PC-3 (cell line): ENCODE measurements around the gene IRF9. TPM values are rescaled to one million over a fixed set of nuclear protein-coding genes. Genes with fewer than 3 reads are reported as not detected.

Source experiments
- ATAC-seq: fragments of 200-7000 bp; cut with Tn5 transposase; 2 replicates; pipeline ENCODE4 v1.9.1; 2020; ENCODE audit warnings: mild to moderate bottlenecking, moderate library complexity
- BruUV-seq: library from RNA; stranded (reverse); fragments of 400-500 nt; replicated peaks from 2 replicates; lab custom pipeline; 2021; lab: Mats Ljungman, UMichigan
- CTCF ChIA-PET: fragments of 300-600 bp; sonication (Branson Sonifier 250); formaldehyde crosslinking; loops from one replicate; lab custom pipeline; 2022; ENCODE audit warnings: antibody characterized with exemption; lab: Charles Lee
- POLR2A ChIA-PET: fragments of 300-600 bp; sonication (Branson Sonifier 250); formaldehyde crosslinking; loops from one replicate; lab custom pipeline; 2022; ENCODE audit warnings: antibody characterized with exemption; ENCODE audit not compliant: unreplicated experiment; lab: Charles Lee
- DNase-seq: peaks from one replicate; pipeline ENCODE4 v3.0.0-alpha.2; 2015
- H2AFZ ChIP-seq: fragments of 300-600 bp; sonication (generic); 2 replicates; pipeline ENCODE4 v1.6.0; 2016; ENCODE audit warnings: antibody characterized with exemption, low read length
- H3F3A ChIP-seq: fragments of 300-600 bp; sonication (generic); one replicate; pipeline ENCODE4 v1.6.0; 2017; ENCODE audit warnings: antibody characterized with exemption, low read length, control low read depth, mild to moderate bottlenecking; ENCODE audit not compliant: unreplicated experiment
- H3K27ac ChIP-seq: fragments of 300-600 bp; sonication (generic); 2 replicates; pipeline ENCODE4 v1.5.1; 2016; ENCODE audit warnings: mild to moderate bottlenecking, low read length
- H3K27me3 ChIP-seq: fragments of 300-600 bp; sonication (generic); 2 replicates; pipeline ENCODE4 v1.6.1; 2016; ENCODE audit warnings: low read length, mixed read lengths
- H3K36me3 ChIP-seq: fragments of 300-600 bp; sonication (generic); 2 replicates; pipeline ENCODE4 v1.6.1; 2016; ENCODE audit warnings: low read depth, mixed run types, low read length, mixed read lengths
- H3K4me1 ChIP-seq: fragments of 300-600 bp; sonication (generic); 2 replicates; pipeline ENCODE4 v1.5.1; 2016; ENCODE audit warnings: low read length; ENCODE audit not compliant: insufficient read depth
- H3K4me2 ChIP-seq: fragments of 300-600 bp; sonication (generic); 2 replicates; pipeline ENCODE4 v1.6.0; 2016; ENCODE audit warnings: low read length
- H3K4me3 ChIP-seq: fragments of 300-600 bp; sonication (generic); 2 replicates; pipeline ENCODE4 v1.5.1; 2016; ENCODE audit warnings: mild to moderate bottlenecking, low read length, mixed read lengths
- H3K79me2 ChIP-seq: fragments of 300-600 bp; sonication (generic); 2 replicates; pipeline ENCODE4 v1.6.1; 2017; ENCODE audit warnings: low read length, mixed read lengths
- H3K9ac ChIP-seq: fragments of 300-600 bp; sonication (generic); 2 replicates; pipeline ENCODE4 v1.6.0; 2016; ENCODE audit warnings: mild to moderate bottlenecking, low read length
- H3K9me2 ChIP-seq: fragments of 300-600 bp; sonication (generic); replicated peaks from 2 replicates; pipeline ENCODE4 v1.6.1; 2016; ENCODE audit warnings: mixed run types, low read length, mixed read lengths
- H3K9me3 ChIP-seq: fragments of 300-600 bp; sonication (generic); 2 replicates; pipeline ENCODE4 v1.6.1; 2016; ENCODE audit warnings: low read length, mixed read lengths
- H4K20me1 ChIP-seq: fragments of 300-600 bp; sonication (generic); 2 replicates; pipeline ENCODE4 v1.6.1; 2016; ENCODE audit warnings: low read length, mixed read lengths
- CTCF ChIP-seq: fragments of 300-600 bp; sonication (generic); conservative IDR thresholded peaks from 2 replicates; pipeline ENCODE4 v1.5.1; 2017; ENCODE audit warnings: antibody characterized with exemption, low read depth, mild to moderate bottlenecking, low read length
- EZH2 ChIP-seq: fragments of 300-600 bp; sonication (generic); IDR thresholded peaks from one replicate; pipeline ENCODE4 v1.6.1; 2017; ENCODE audit warnings: antibody characterized with exemption, mild to moderate bottlenecking, low read length; ENCODE audit not compliant: unreplicated experiment
- EZH2phosphoT487 ChIP-seq: fragments of 300-600 bp; sonication (generic); IDR thresholded peaks from 2 replicates; pipeline ENCODE4 v1.6.1; 2018; ENCODE audit warnings: mild to moderate bottlenecking, antibody characterized with exemption, low read length, borderline replicate concordance
- intact Hi-C: fragments of 100-400 bp; cut with micrococcal nuclease; formaldehyde crosslinking; loops from 2 replicates; pipeline ENCODE4 v1.9.0; 2023
- total RNA-seq: library from RNA; depleted of rRNA; stranded (reverse); fragments of >200 nt; gene quantifications from 2 replicates; pipeline ENCODE4 v1.2.3, GENCODE V29; 2014

The IRF9 gene
- total RNA-seq, 1 experiment from 2014 or later = 10.5 TPM

GRCh38 chr14:24146978-24147760 lies 13.9 kb upstream of the IRF9 start, which contains the start of gene RNF31:
RNF31 (plus strand) TSS chr14:24147498; CDS start chr14:24147699, 201 bp downstream.
- no TSS peak for BruUV-seq
- peaks cover 47% of the 10 kb centered on the region for H3K79me2 ChIP-seq
- peak within 1 kb of the TSS; percentile 84 for H3K9ac ChIP-seq
- POLR2A ChIA-PET = interaction anchor here (0.5 to 1.9 kb wide), 6 partner anchors 11 to 167 kb away, joined by 5 to 17 read pairs (median 10); partner anchors contain the start of genes DCAF11, NRL, PSME1 and TINF2
- peak within 1 kb of the TSS; percentile 48 for H3K27ac ChIP-seq
- no peaks in the 10 kb centered on the region for H3K9me3 ChIP-seq
- TF ChIP-seq CTCF = no peak
- TF ChIP-seq EZH2phosphoT487 = no peak
- TF ChIP-seq EZH2 = no peak
- ATAC-seq (peak; percentile 86), DNase-seq (peak; percentile 98)
- no peaks in the 10 kb centered on the region for H3K27me3 ChIP-seq
- peaks cover 25% of the 10 kb centered on the region; the same call in 1 of the 2 replicates for H3K36me3 ChIP-seq
- H2AFZ ChIP-seq = peak within 1 kb of the TSS; percentile 79
- intact Hi-C loops = loop anchor here (1.0 kb wide), 1 partner anchor 33 kb away; the partner anchor contains the start of genes DCAF11 and NRL
- no peaks in the 10 kb centered on the region for H3F3A ChIP-seq
- H3K4me1 ChIP-seq = peaks cover 18% of the 10 kb centered on the region
- H4K20me1 ChIP-seq = no peaks in the 10 kb centered on the region
- no peaks in the 10 kb centered on the region for H3K9me2 ChIP-seq
- CTCF ChIA-PET = interaction anchor here (0.6 to 0.9 kb wide), 3 partner anchors 14 to 271 kb away, joined by 3 to 6 read pairs (median 4); partner anchors contain the start of gene IRF9
- peak within 1 kb of the TSS; percentile 86 for H3K4me3 ChIP-seq
- H3K4me2 ChIP-seq = peak within 1 kb of the TSS; percentile 90

- CTCF ChIA-PET = no interaction called here
Observed at GRCh38 chr14:24147761-24148428, 13.2 kb upstream of the IRF9 start.

GRCh38 chr14:24149302-24149969 lies 11.6 kb upstream of the IRF9 start:
- CTCF ChIA-PET = no interaction called here

More at GRCh38 chr14:24147761-24148428, 13.2 kb upstream of the IRF9 start:
- no peaks in the 10 kb centered on the region for H3F3A ChIP-seq
- H3K27me3 ChIP-seq = no peaks in the 10 kb centered on the region
- peak overlapping the region; percentile 79 for H3K9ac ChIP-seq
- H3K4me1 ChIP-seq = peaks cover 17% of the 10 kb centered on the region
- POLR2A ChIA-PET = no interaction called here
- no peak overlapping the region for H3K27ac ChIP-seq
- DNase-seq = no peak
- no peaks in the 10 kb centered on the region for H4K20me1 ChIP-seq
- peak overlapping the region; percentile 90 for H3K4me2 ChIP-seq
- peak overlapping the region; percentile 86 for H3K4me3 ChIP-seq
- no peaks in the 10 kb centered on the region for H3K9me3 ChIP-seq
- peak overlapping the region; percentile 79 for H2AFZ ChIP-seq
- peaks cover 47% of the 10 kb centered on the region for H3K79me2 ChIP-seq
- TF ChIP-seq EZH2 = no peak
- intact Hi-C loops = loop anchor here (1.0 kb wide), 1 partner anchor 34 kb away; the partner anchor contains the start of genes DCAF11 and NRL
- ATAC-seq = no peak
- H3K36me3 ChIP-seq = peaks cover 25% of the 10 kb centered on the region; the same call in 1 of the 2 replicates
- no peaks in the 10 kb centered on the region for H3K9me2 ChIP-seq
- TSS peak; percentile 51 for BruUV-seq

More at GRCh38 chr14:24149302-24149969, 11.6 kb upstream of the IRF9 start:
- peaks cover 23% of the 10 kb centered on the region; the same call in 1 of the 2 replicates for H3K36me3 ChIP-seq
- POLR2A ChIA-PET = no interaction called here
- H3F3A ChIP-seq = no peaks in the 10 kb centered on the region
- H3K27ac ChIP-seq = no peak overlapping the region
- no peaks in the 10 kb centered on the region for H3K27me3 ChIP-seq
- no peaks in the 10 kb centered on the region for H4K20me1 ChIP-seq
- H3K4me1 ChIP-seq = peaks cover 17% of the 10 kb centered on the region
- no peaks in the 10 kb centered on the region for H3K9me3 ChIP-seq
- H2AFZ ChIP-seq = no peak overlapping the region
- H3K4me3 ChIP-seq = no peak overlapping the region
- TF ChIP-seq EZH2 = no peak
- no peak for TF ChIP-seq EZH2phosphoT487
- no peak for TF ChIP-seq CTCF
- no peak for DNase-seq
- intact Hi-C loops = no loop called here
- no peak for ATAC-seq
- BruUV-seq = no TSS peak
- H3K79me2 ChIP-seq = peaks cover 45% of the 10 kb centered on the region
- no peaks in the 10 kb centered on the region for H3K9me2 ChIP-seq
- no peak overlapping the region for H3K9ac ChIP-seq
- no peak overlapping the region for H3K4me2 ChIP-seq
